GM19043 (cell line): ENCODE data around the gene SENP6.

ENCODE experiments used
- ATAC-seq: cut with Tn5 transposase; IDR thresholded peaks from one replicate; pipeline ENCODE4 v1.9.1; 2021; ENCODE audit warnings: low read depth; ENCODE audit not compliant: unreplicated experiment

The SENP6 gene

GRCh38 chr6:75747152-75747992 is 145.7 kb downstream of the SENP6 start:
- no peak for ATAC-seq

- ATAC-seq, result no peak
Measured at GRCh38 chr6:75748003-75748742, 146.5 kb downstream of the SENP6 start.

DNA sequence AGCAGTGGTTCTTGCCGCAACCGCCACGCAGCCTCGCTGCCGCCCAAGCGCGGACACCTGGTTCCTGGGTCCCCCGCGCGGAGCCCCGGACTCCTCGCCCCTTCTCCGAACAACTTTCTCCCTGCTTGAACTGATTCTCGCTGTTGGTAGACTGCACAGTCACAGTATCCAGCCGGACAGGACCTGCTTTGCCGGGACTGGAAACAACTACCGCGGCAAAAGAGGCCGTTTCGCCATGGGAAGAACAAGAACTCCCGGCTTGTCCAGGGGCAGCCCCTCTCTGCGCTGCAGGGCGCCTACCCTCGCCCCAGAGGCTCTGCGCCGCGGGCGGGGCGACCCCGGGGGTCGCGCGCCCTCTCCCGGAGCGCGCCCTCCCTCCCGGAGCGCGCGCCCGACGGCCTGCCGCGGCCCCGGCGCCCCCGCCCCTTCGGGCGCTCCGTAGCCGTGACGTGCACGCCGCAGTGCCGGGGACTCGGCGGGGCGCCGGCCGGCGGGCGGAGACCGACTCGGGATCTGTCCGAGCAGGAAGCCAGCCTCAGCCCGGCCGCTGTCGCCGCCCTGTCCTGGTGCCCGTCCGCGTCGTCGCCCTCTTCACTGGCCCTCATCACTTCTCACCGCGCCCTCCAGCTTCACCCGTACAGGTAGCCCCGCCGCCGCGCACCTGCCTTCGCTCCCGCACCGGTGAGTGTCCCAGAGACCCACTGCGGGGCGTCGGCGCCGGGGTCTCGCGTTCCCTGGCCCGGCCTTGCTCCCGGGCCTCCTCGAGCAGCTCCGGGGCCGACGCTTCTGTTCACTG is 147.3 kb downstream of the SENP6 start, which contains the start of gene MYO6:
MYO6 (plus strand) TSS at position 497 of the 796 bp plus-strand sequence. CDS start 68,309 bp downstream, outside the sequence.
- ATAC-seq, result peak; percentile 67

DNA sequence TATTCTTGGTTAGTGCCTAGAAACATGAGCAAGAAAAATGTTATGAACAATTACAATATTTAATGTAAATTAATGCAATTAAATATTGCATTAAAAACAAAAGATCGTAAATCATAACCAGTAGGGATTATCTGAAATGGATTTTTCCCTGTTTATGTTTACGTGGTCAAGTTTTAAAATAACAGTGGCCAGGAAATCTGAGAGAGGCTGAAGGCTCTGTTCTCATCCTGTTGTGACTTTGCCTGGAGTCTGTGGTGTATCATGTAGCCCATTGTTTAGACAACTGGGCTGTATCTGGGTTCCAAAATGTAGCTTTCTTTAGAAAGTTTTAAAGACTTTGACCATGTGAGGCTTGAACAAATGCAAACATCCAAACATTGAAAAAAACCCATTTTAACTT is 149.8 kb downstream of the SENP6 start:
- no peak for ATAC-seq

- no peak for ATAC-seq
Measured at GRCh38 chr6:75752365-75752764, 150.7 kb downstream of the SENP6 start.

DNA sequence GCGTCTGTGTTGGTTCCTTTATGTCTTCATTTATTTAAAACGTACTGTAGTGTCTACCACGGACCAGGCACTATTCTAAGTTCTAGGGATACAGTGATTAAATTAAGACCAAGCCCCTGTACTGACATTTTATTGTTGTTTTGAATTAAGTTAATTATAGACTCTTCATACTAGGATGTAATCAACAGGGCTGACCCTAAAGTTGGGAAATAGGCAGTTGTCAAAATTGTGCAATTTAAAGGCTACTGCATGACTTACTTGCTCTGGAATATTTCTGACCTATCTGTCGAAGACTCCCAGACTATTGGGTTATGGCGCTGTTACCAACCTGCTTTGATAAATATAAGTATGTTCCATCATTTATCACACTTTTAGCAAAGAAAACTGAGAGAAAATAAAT is 154.0 kb downstream of the SENP6 start:
- ATAC-seq, result no peak

- no peak for ATAC-seq
Measured at GRCh38 chr6:75757295-75757694, 155.6 kb downstream of the SENP6 start.

- ATAC-seq, result no peak
Measured at GRCh38 chr6:75758061-75758460, 156.4 kb downstream of the SENP6 start.

- no peak for ATAC-seq
Measured at GRCh38 chr6:75759207-75759606, 157.5 kb downstream of the SENP6 start.

GRCh38 chr6:75760320-75760719 is 158.6 kb downstream of the SENP6 start:
- ATAC-seq, result no peak

GRCh38 chr6:75761489-75761888 is 159.8 kb downstream of the SENP6 start:
- no peak for ATAC-seq

DNA sequence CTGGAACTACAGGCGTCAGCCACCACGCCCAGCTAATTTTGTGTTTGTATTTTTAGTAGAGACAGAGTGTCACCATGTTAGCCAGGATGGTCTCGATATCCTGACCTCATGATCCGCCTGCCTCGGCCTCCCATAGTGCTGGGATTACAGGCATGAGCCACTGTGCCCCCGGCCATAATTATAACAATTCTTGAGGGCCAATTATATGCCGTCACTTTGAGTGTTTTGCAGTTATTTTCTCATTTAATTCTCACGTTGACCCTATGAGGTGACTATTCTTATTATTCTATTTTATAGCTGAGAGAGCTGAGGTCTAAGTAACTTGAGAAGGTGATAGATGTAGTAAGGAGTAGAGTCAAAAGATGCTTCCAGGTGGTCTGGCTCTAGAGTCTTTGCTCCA is 160.4 kb downstream of the SENP6 start:
- no peak for ATAC-seq

DNA sequence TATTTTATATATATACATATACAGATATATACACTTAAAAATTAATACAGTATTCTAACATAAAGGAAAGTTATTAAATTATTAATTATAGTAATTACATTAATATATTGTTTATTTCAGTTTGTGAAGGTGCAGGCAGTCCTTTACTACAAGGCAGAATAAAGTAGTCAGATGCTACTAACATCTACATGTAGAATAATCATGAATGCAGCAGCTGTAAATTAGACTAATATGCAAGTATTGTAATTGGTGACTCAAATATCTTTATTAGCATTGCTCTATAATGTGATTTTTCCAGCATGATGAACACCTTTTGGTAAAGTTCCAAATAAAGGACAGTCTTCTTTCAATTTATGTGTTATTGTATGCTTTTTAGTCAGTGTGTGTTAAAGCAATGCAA is 164.7 kb downstream of the SENP6 start:
- no peak for ATAC-seq
